T-cell (primary cell): ENCODE results near the gene THRA. TPM values are rescaled to one million over a fixed set of nuclear protein-coding genes. Genes with fewer than 3 reads are reported as not detected.

Source experiments
- ATAC-seq, 4 experiments: fragments of 200-7000 bp in 3 of 4; fragments of 150-1000 bp in 1 of 4; cut with Tn5 transposase; replicated peaks in 1 of 4; 1 replicate in 3 of 4; 2 replicates in 1 of 4; pipeline ENCODE4 v1.10.0; 2021; ENCODE audit warnings: moderate library complexity in 3 of 4, mild to moderate bottlenecking in 2 of 4, moderate number of reproducible peaks in 1 of 4
- CTCF ChIA-PET, 2 donors: fragments of 300-600 bp; sonication (Branson Sonifier 250); formaldehyde crosslinking; loops; one replicate each; lab custom pipeline; 2022; ENCODE audit warnings: antibody characterized with exemption in 2 of 2; lab: Charles Lee
- POLR2A ChIA-PET, 2 donors: fragments of 300-600 bp; sonication (Branson Sonifier 250); formaldehyde crosslinking; loops; one replicate each; lab custom pipeline; 2022; ENCODE audit warnings: antibody characterized with exemption in 2 of 2; lab: Charles Lee
- DNase-seq, 35 experiments: peaks; one replicate each; pipeline versions ENCODE4 v3.0.0 to v3.0.0-alpha.2; 2013 to 2023
- H3K27ac ChIP-seq: one replicate; pipeline ENCODE4 v1.5.1; 2013; ENCODE audit warnings: low read length
- H3K27me3 ChIP-seq, 2 experiments: replicated peaks in 1 of 2; 1 replicate in 1 of 2; 2 replicates in 1 of 2; pipeline versions ENCODE4 v1.6.1 to v1.7.0; 2013; ENCODE audit warnings: low read length in 1 of 2, mixed read lengths in 1 of 2; ENCODE audit not compliant: control insufficient read depth in 2 of 2, insufficient read depth in 2 of 2; ENCODE audit errors: extremely low read depth in 1 of 2
- H3K36me3 ChIP-seq, 2 donors: 1 replicate in 1 of 2; 2 replicates in 1 of 2; pipeline versions ENCODE4 v1.6.1 to v1.7.0; 2013; ENCODE audit warnings: low read length in 1 of 2; ENCODE audit not compliant: control insufficient read depth in 2 of 2, insufficient read depth in 1 of 2; ENCODE audit errors: extremely low read depth in 1 of 2
- H3K4me1 ChIP-seq, 2 experiments: 1 replicate in 1 of 2; 2 replicates in 1 of 2; pipeline versions ENCODE4 v1.6.1 to v1.7.0; 2013; ENCODE audit warnings: low read length in 2 of 2, mixed read lengths in 1 of 2; ENCODE audit not compliant: insufficient read depth in 2 of 2, control insufficient read depth in 1 of 2; ENCODE audit errors: extremely low read depth in 1 of 2
- H3K4me3 ChIP-seq, 2 donors: 1 replicate in 1 of 2; 2 replicates in 1 of 2; pipeline versions ENCODE4 v1.5.1 to v1.7.0; 2013; ENCODE audit warnings: mild to moderate bottlenecking in 2 of 2, low read length in 1 of 2, moderate library complexity in 1 of 2; ENCODE audit not compliant: control insufficient read depth in 1 of 2; ENCODE audit errors: extremely low read depth in 1 of 2
- H3K9me3 ChIP-seq: 2 replicates; pipeline ENCODE4 v1.7.0; 2013
- H3K27ac Mint-ChIP-seq, 2 donors: one replicate each; pipeline ENCODE4 v1.8.0; 2020 to 2021; ENCODE audit warnings: mild to moderate bottlenecking in 2 of 2, mixed read lengths in 2 of 2
- H3K27me3 Mint-ChIP-seq, 2 donors: one replicate each; pipeline ENCODE4 v1.8.0; 2021 to 2022; ENCODE audit warnings: mixed read lengths in 2 of 2
- H3K36me3 Mint-ChIP-seq: one replicate; pipeline ENCODE4 v1.8.0; 2021; ENCODE audit warnings: mixed read lengths
- H3K4me1 Mint-ChIP-seq, 3 donors: one replicate each; pipeline ENCODE4 v1.8.0; 2020 to 2022; ENCODE audit warnings: mixed read lengths in 3 of 3, mild to moderate bottlenecking in 1 of 3
- H3K4me3 Mint-ChIP-seq, 3 donors: one replicate each; pipeline ENCODE4 v1.8.0; 2020 to 2022; ENCODE audit warnings: mild to moderate bottlenecking in 3 of 3, mixed read lengths in 3 of 3, moderate library complexity in 3 of 3
- H3K9me3 Mint-ChIP-seq, 3 donors: one replicate each; pipeline ENCODE4 v1.8.0; 2020 to 2022; ENCODE audit warnings: mixed read lengths in 3 of 3
- WGBS: methylation state at CpG from one replicate; pipeline ENCODE4 v1.1.5; 2013; ENCODE audit warnings: missing lambda C conversion rate; ENCODE audit not compliant: insufficient coverage; 5-methylcytosine and 5-hydroxymethylcytosine counted together
- total RNA-seq, 35 experiments: library from RNA in 6 of 35; stranded (reverse) in 6 of 35; fragments of 120-200 nt in 1 of 35; gene quantifications; one replicate each; pipeline versions ENCODE4 v1.2.1 to v1.2.4 and lab custom pipeline; 2013 to 2026

THRA gene
- total RNA-seq, 5 donors from 2014 or later (not counting 1 experiment from before 2014, with no cell fraction given): 30.4 to 54.0 (median 48.9) TPM

GRCh38 chr17:40110026-40110845, 47.5 kb downstream of the THRA start:
- H3K4me1 ChIP-seq: peaks cover 71 to 87% of the 10 kb centered on the region in 2 experiments
- DNase-seq (no peak), ATAC-seq (no peak)
- H3K4me3 ChIP-seq: no peak overlapping the region
- H3K4me3 Mint-ChIP-seq: peak overlapping the region in 1 of 3 donors; percentile 66
- WGBS: 50% methylated on average over 1 of the region's 3 CpGs
- CTCF ChIA-PET: interaction anchor here in 1 of 2 donors (0.6 to 5.0 kb wide), 5 partner anchors 11 to 236 kb away, joined by 3 to 75 read pairs (median 15); partner anchors contain the start of gene NR1D1
- POLR2A ChIA-PET: interaction anchor here in 1 of 2 donors (0.5 kb wide), 1 partner anchor 30 kb away, joined by 3 read pairs; the partner anchor contains the start of gene CASC3
- peaks cover 83 to 87% (median 86%) of the 10 kb centered on the region in 3 donors for H3K4me1 Mint-ChIP-seq
- H3K27me3 ChIP-seq: no peaks in the 10 kb centered on the region
- H3K36me3 ChIP-seq: no peaks in the 10 kb centered on the region
- no peaks in the 10 kb centered on the region for H3K36me3 Mint-ChIP-seq
- no peaks in the 10 kb centered on the region for H3K9me3 ChIP-seq
- H3K27ac Mint-ChIP-seq: peak overlapping the region; percentile 93 to 94
- H3K27ac ChIP-seq: peak overlapping the region; percentile 66
- H3K9me3 Mint-ChIP-seq: no peaks in the 10 kb centered on the region
- H3K27me3 Mint-ChIP-seq: no peaks in the 10 kb centered on the region

- DNase-seq: peak in 33 of 35 experiments; percentile 44 to 84 (median 59)
- H3K36me3 ChIP-seq: no peaks in the 10 kb centered on the region
- H3K4me3 ChIP-seq: peak overlapping the region; percentile 7 to 13
- H3K9me3 ChIP-seq: no peaks in the 10 kb centered on the region
- POLR2A ChIA-PET: interaction anchor here (0.5 to 1.2 kb wide), 5 partner anchors 10 to 85 kb away, joined by 3 to 4 read pairs (median 3); partner anchors contain the start of genes CASC3 (in 1 of the 2) and MSL1 (in 1 of the 2)
- H3K9me3 Mint-ChIP-seq: no peaks in the 10 kb centered on the region
- H3K27ac ChIP-seq: peak overlapping the region; percentile 66
- no peaks in the 10 kb centered on the region for H3K36me3 Mint-ChIP-seq
- no peaks in the 10 kb centered on the region for H3K27me3 ChIP-seq
- H3K4me3 Mint-ChIP-seq: peak overlapping the region; percentile 57 to 66 (median 59)
- H3K4me1 ChIP-seq: peaks cover 58 to 75% of the 10 kb centered on the region in 2 experiments
- no peaks in the 10 kb centered on the region for H3K27me3 Mint-ChIP-seq
- peak overlapping the region; percentile 93 to 94 for H3K27ac Mint-ChIP-seq
- peaks cover 71 to 74% (median 74%) of the 10 kb centered on the region in 3 donors for H3K4me1 Mint-ChIP-seq
- CTCF ChIA-PET: interaction anchor here (0.6 to 5.0 kb wide), 16 partner anchors 9 to 107 kb away, joined by 3 to 75 read pairs (median 8); partner anchors contain the start of genes CASC3 (in 1 of the 2), MSL1 (in 1 of the 2), NR1D1 (in 1 of the 2) and WIPF2 (in 1 of the 2)
- peak; percentile 28 to 50 (median 36) for ATAC-seq
- 3% methylated on average over 5 of the region's 12 CpGs for WGBS
Observed at GRCh38 chr17:40111221-40112128, 48.7 kb downstream of the THRA start.

- 40% methylated on average over 1 of the region's 2 CpGs for WGBS
- Mint-ChIP-seq H3K4me1 (peaks cover 63 to 66% (median 66%) of the 10 kb centered on the region in 3 donors), H3K9me3 (no peaks in the 10 kb centered on the region), H3K27me3 (no peaks in the 10 kb centered on the region), H3K36me3 (no peaks in the 10 kb centered on the region), H3K4me3 (peak overlapping the region in 2 of 3 donors; percentile 59 to 66), H3K27ac (peak overlapping the region; percentile 93 to 94)
- POLR2A ChIA-PET: interaction anchor here (0.9 to 1.8 kb wide), 6 partner anchors 9 to 47 kb away, joined by 3 to 15 read pairs (median 7); partner anchors contain the start of genes MSL1 (in 1 of the 2) and NR1D1 (in 1 of the 2)
- peaks cover 51 to 67% of the 10 kb centered on the region in 2 experiments for H3K4me1 ChIP-seq
- no peaks in the 10 kb centered on the region for H3K36me3 ChIP-seq
- ATAC-seq (no peak), DNase-seq (no peak)
- H3K27me3 ChIP-seq: no peaks in the 10 kb centered on the region
- peak overlapping the region in 1 of 2 donors; percentile 2 for H3K4me3 ChIP-seq
- peak overlapping the region; percentile 66 for H3K27ac ChIP-seq
- CTCF ChIA-PET: interaction anchor here (0.6 to 5.0 kb wide), 30 partner anchors 8 to 491 kb away, joined by 3 to 75 read pairs (median 7); partner anchors contain the start of genes CASC3 (in 1 of the 2), MED24 (in 1 of the 2), MSL1 (in 1 of the 2) and NR1D1 (in 1 of the 2)
- H3K9me3 ChIP-seq: no peaks in the 10 kb centered on the region
Observed at GRCh38 chr17:40112191-40112711, 49.5 kb downstream of the THRA start.

- ChIA-PET POLR2A (interaction anchor here (0.5 to 1.8 kb wide), 14 partner anchors 11 to 177 kb away, joined by 3 to 15 read pairs (median 4); partner anchors contain the start of genes CASC3 (in 1 of the 2) and NR1D1 (in 1 of the 2)), CTCF (interaction anchor here (0.6 to 5.0 kb wide), 36 partner anchors 8 to 492 kb away, joined by 3 to 75 read pairs (median 4); partner anchors contain the start of genes CASC3 (in 1 of the 2), MED24 (in 1 of the 2), MSL1 (in 1 of the 2) and NR1D1 (in 1 of the 2))
- H3K4me1 ChIP-seq: peaks cover 47 to 63% of the 10 kb centered on the region in 2 experiments
- DNase-seq: no peak
- H3K27ac ChIP-seq: peak overlapping the region; percentile 66
- peak overlapping the region in 1 of 2 donors; percentile 2 for H3K4me3 ChIP-seq
- no peaks in the 10 kb centered on the region for H3K9me3 ChIP-seq
- no peaks in the 10 kb centered on the region for H3K36me3 ChIP-seq
- H3K27ac Mint-ChIP-seq: peak overlapping the region; percentile 93 to 94
- peaks cover 58 to 62% (median 61%) of the 10 kb centered on the region in 3 donors for H3K4me1 Mint-ChIP-seq
- H3K9me3 Mint-ChIP-seq: no peaks in the 10 kb centered on the region
- no peaks in the 10 kb centered on the region for H3K27me3 ChIP-seq
- H3K4me3 Mint-ChIP-seq: peak overlapping the region in 2 of 3 donors; percentile 66 to 82
- H3K36me3 Mint-ChIP-seq: no peaks in the 10 kb centered on the region
- H3K27me3 Mint-ChIP-seq: no peaks in the 10 kb centered on the region
- no peak for ATAC-seq
- no CpG with 5 or more reads among the region's 4 CpGs for WGBS
Observed at GRCh38 chr17:40112718-40113109, 49.9 kb downstream of the THRA start.

- POLR2A ChIA-PET: interaction anchor here (0.5 to 1.8 kb wide), 17 partner anchors 11 to 176 kb away, joined by 3 to 15 read pairs (median 3); partner anchors contain the start of genes NR1D1 (in 2 of the 2) and CASC3 (in 1 of the 2)
- CTCF ChIA-PET: interaction anchor here (0.6 to 5.0 kb wide), 38 partner anchors 7 to 492 kb away, joined by 3 to 75 read pairs (median 4); partner anchors contain the start of genes CASC3 (in 1 of the 2), MED24 (in 1 of the 2), MSL1 (in 1 of the 2) and NR1D1 (in 1 of the 2)
- H3K27me3 ChIP-seq: no peaks in the 10 kb centered on the region
- Mint-ChIP-seq H3K27me3 (no peaks in the 10 kb centered on the region), H3K27ac (peak overlapping the region; percentile 93 to 94), H3K4me1 (peaks cover 55 to 57% (median 57%) of the 10 kb centered on the region in 3 donors), H3K9me3 (no peaks in the 10 kb centered on the region), H3K36me3 (no peaks in the 10 kb centered on the region), H3K4me3 (peak overlapping the region; percentile 66 to 82 (median 82))
- peak overlapping the region; percentile 41 to 43 for H3K4me3 ChIP-seq
- peaks cover 46 to 57% of the 10 kb centered on the region in 2 experiments for H3K4me1 ChIP-seq
- DNase-seq (peak; percentile 81 to 96 (median 91)), ATAC-seq (peak; percentile 77 to 86 (median 79))
- WGBS: 2% methylated on average over 14 of the region's 17 CpGs
- no peaks in the 10 kb centered on the region for H3K9me3 ChIP-seq
- H3K36me3 ChIP-seq: no peaks in the 10 kb centered on the region
- peak overlapping the region; percentile 66 for H3K27ac ChIP-seq
Observed at GRCh38 chr17:40113110-40113906, 50.5 kb downstream of the THRA start.
